Uterus (tissue), 2 donors: ENCODE results near the gene IGF2R.

Experiments used
- CTCF ChIP-seq, 4 experiments: fragments of 200-600 bp in 2 of 4; fragments of 450-650 bp in 2 of 4; sonication (generic) in 2 of 4; IDR thresholded peaks; one replicate each; pipeline ENCODE4 v1.5.1; 2016 to 2019; ENCODE audit warnings: antibody characterized with exemption in 4 of 4, mild to moderate bottlenecking in 2 of 4, moderate library complexity in 1 of 4
- POLR2A ChIP-seq, 2 donors: fragments of 450-650 bp; IDR thresholded peaks; one replicate each; pipeline ENCODE4 v1.6.1; 2016; ENCODE audit warnings: antibody characterized with exemption in 2 of 2, mild to moderate bottlenecking in 1 of 2, moderate library complexity in 1 of 2

GRCh38 chr6:160121981-160122380 lies 153.1 kb downstream of the IGF2R start:
- TF ChIP-seq CTCF (IDR thresholded peaks at IDR 0.05) (no peak), POLR2A (IDR thresholded peaks at IDR 0.05) (no peak)
